ENCODE data around the gene PHC1.
A peak's percentile ranks its signal among the peaks of the same experiment; 100 is the strongest.
"Not testable (repeated sequence)": the region's sequence is repeated elsewhere in the genome, so short reads cannot be mapped to it uniquely, and the experiment has no call there.

The PHC1 gene

DNA sequence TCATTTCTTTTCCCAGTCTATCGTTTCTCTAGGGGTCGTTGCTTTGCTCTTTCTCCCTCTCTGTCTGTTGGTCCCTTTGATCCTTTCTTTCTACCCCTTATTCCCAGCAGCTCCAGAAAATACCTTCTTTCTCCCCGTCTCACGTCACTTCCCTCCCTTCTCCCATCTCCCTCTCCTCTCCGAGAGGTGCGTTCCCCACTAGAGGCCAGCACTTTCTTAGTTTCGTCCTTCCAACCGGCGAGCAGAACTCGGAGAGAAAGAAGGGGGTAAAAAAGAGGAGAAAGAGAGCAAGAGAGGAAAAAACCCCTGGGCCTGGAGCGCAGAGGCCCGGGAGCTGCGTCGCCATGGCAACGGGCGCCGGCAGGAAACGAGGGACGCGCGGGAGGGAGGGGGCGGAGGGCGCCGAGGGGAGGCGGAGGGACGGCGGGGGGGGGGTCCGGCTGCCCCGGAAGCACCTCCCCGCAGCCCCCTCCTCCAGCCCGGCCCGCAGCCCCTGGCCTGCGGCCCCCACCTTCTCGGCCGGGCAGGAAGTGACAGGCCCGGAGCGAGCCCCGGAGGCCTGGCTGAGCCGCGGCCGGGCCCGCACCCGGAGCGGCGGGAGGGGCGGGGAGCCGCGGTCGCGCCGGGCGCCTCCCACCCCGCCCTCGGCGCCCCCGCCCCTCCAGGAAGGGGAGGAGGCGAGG lies at the start of gene PHC1:
Gene PHC1 (plus strand): TSS at position 477 of the 683 bp plus-strand sequence. CDS start 3,169 bp downstream, outside the sequence.
- not testable (repeated sequence) for DNase-seq (ENCODE audit: low read depth)
- TF ChIP-seq CTCF (IDR thresholded peaks at IDR 0.05; ENCODE audit: control insufficient read depth, extremely low read depth, insufficient read depth) = peak; percentile 55
- H3K4me3 ChIP-seq (ENCODE audit: low read depth, low read length) = peak within 1 kb of the TSS; percentile 68

GRCh38 chr12:8866429-8866828 lies 47.9 kb upstream of the PHC1 start:
- TF ChIP-seq CTCF (IDR thresholded peaks at IDR 0.05; ENCODE audit: control insufficient read depth, extremely low read depth, insufficient read depth) = no peak
- H3K4me3 ChIP-seq (ENCODE audit: low read depth, low read length) = no peak overlapping the region

DNA sequence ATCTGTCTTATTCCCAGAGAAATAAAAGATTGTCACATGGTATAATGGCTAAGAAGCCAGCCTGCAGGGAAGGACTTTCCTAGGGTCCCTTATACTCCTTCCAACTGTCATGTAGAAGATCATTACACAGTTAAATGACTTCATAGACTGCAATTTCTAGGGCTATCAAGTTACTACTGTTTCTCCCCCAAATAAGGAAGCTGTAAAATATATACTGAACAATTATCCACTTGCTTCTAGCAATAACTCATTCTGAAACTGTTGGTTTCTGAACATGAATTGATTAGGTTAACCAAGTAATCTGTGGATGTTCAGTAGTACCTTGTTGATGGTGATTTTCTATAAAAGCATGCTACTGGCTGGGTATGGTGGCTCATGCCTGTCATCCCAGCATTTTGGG lies 47.3 kb upstream of the PHC1 start:
- DNase-seq (ENCODE audit: low read depth) = no peak
- TF ChIP-seq CTCF (IDR thresholded peaks at IDR 0.05; ENCODE audit: control insufficient read depth, extremely low read depth, insufficient read depth) = no peak

More at GRCh38 chr12:8866429-8866828, 47.9 kb upstream of the PHC1 start:
- DNase-seq (ENCODE audit: low read depth) = peak; percentile 70

DNA sequence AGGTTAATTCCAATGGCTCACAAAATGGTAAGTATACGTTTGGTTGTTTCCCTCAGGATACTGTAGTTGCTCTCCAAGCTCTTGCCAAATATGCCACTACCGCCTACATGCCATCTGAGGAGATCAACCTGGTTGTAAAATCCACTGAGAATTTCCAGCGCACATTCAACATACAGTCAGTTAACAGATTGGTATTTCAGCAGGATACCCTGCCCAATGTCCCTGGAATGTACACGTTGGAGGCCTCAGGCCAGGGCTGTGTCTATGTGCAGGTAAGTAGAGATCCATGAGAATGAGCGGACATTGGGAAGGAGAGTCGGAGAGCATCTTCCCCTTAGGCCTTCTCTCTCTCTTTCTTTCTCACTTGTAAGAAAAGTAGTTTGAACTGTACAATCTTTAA lies 46.5 kb upstream of the PHC1 start:
- TF ChIP-seq CTCF (IDR thresholded peaks at IDR 0.05; ENCODE audit: control insufficient read depth, extremely low read depth, insufficient read depth) = no peak
- no peak overlapping the region for H3K4me3 ChIP-seq (ENCODE audit: low read depth, low read length)
- DNase-seq (ENCODE audit: low read depth) = no peak

More for the DNA sequence above, 47.3 kb upstream of the PHC1 start:
- no peak overlapping the region for H3K4me3 ChIP-seq (ENCODE audit: low read depth, low read length)

- H3K4me3 ChIP-seq (ENCODE audit: low read depth, low read length) = no peak overlapping the region
- DNase-seq (ENCODE audit: low read depth) = no peak
- no peak for TF ChIP-seq CTCF (IDR thresholded peaks at IDR 0.05; ENCODE audit: control insufficient read depth, extremely low read depth, insufficient read depth)
These were observed 43.7 kb upstream of the PHC1 start for GRCh38 chr12:8870586-8870985.

DNA sequence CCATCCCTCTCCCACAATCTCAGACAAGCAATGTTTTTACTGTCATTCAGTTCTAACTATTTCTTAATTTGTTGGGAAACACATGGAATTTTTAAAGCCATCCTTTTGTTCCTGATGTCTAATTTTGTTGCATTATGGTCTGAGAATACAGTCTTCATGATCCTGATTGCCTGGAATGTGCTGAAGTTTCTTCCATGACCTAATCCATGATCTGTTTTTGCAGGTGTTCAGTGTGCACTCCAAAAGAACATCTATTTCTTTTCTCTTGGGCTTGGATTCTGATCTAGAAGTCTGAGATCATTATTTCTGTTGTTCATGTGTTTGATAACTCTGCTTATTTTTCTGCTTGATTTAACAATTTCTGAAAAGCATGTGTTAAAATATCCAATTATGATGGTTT lies 43.2 kb upstream of the PHC1 start:
- no peak overlapping the region for H3K4me3 ChIP-seq (ENCODE audit: low read depth, low read length)
- no peak for DNase-seq (ENCODE audit: low read depth)
- TF ChIP-seq CTCF (IDR thresholded peaks at IDR 0.05; ENCODE audit: control insufficient read depth, extremely low read depth, insufficient read depth) = no peak

- TF ChIP-seq CTCF (IDR thresholded peaks at IDR 0.05; ENCODE audit: control insufficient read depth, extremely low read depth, insufficient read depth) = no peak
- DNase-seq (ENCODE audit: low read depth) = no peak
- no peak overlapping the region for H3K4me3 ChIP-seq (ENCODE audit: low read depth, low read length)
These were observed 37.4 kb upstream of the PHC1 start for GRCh38 chr12:8876887-8877286.

Measured in LNCaP clone FGC (cell line).